Measurements from ENCODE around the gene ASB12.
"Not testable (repeated sequence)": the region's sequence is repeated elsewhere in the genome, so short reads cannot be mapped to it uniquely, and the experiment has no call there.

- TF ChIP-seq CTCF, POLR2A, EP300, POLR2AphosphoS5 (IDR thresholded peaks at IDR 0.05): not testable (repeated sequence)
Measured at GRCh38 chrX:64213989-64214388, 16.4 kb downstream of the ASB12 start.
